Natural killer cell (primary cell): ENCODE results near the gene AOPEP. TPM values are rescaled to one million over a fixed set of nuclear protein-coding genes. Genes with fewer than 3 reads are reported as not detected.

Experiments
- ATAC-seq, 3 donors: fragments of 150-1000 bp in 2 of 3; fragments of 200-7000 bp in 1 of 3; cut with Tn5 transposase; 1 replicate in 1 of 3; 2 replicates in 2 of 3; pipeline ENCODE4 v1.10.0; 2021; ENCODE audit warnings: mild to moderate bottlenecking in 2 of 3, moderate library complexity in 2 of 3
- DNase-seq, 2 donors: peaks; one replicate each; pipeline versions ENCODE4 v3.0.0 to v3.0.0-alpha.2; 2013 to 2021; ENCODE audit warnings: mixed read lengths in 1 of 2
- H3K27ac ChIP-seq: one replicate; pipeline ENCODE4 v1.5.1; 2013; ENCODE audit warnings: mild to moderate bottlenecking, low read length
- H3K27me3 ChIP-seq: one replicate; pipeline ENCODE4 v1.6.1; 2013; ENCODE audit warnings: low read length; ENCODE audit not compliant: control insufficient read depth, insufficient read depth
- H3K36me3 ChIP-seq: one replicate; pipeline ENCODE4 v1.6.1; 2013; ENCODE audit warnings: low read length; ENCODE audit not compliant: control insufficient read depth, insufficient read depth
- H3K4me1 ChIP-seq: one replicate; pipeline ENCODE4 v1.6.1; 2013; ENCODE audit warnings: low read length; ENCODE audit not compliant: control insufficient read depth, insufficient read depth
- H3K4me3 ChIP-seq: one replicate; pipeline ENCODE4 v1.5.1; 2013; ENCODE audit warnings: low read length
- H3K9me3 ChIP-seq: one replicate; pipeline ENCODE4 v1.6.1; 2013; ENCODE audit warnings: low read length; ENCODE audit not compliant: control insufficient read depth, insufficient read depth
- H3K27ac Mint-ChIP-seq, 2 donors: one replicate each; pipeline ENCODE4 v1.8.0; 2022; ENCODE audit warnings: mild to moderate bottlenecking in 2 of 2, mixed read lengths in 2 of 2, moderate library complexity in 1 of 2
- H3K27me3 Mint-ChIP-seq, 2 donors: one replicate each; pipeline ENCODE4 v1.8.0; 2022; ENCODE audit warnings: low read depth in 2 of 2, mixed read lengths in 2 of 2
- H3K36me3 Mint-ChIP-seq: one replicate; pipeline ENCODE4 v1.8.0; 2022; ENCODE audit warnings: mixed read lengths
- H3K4me1 Mint-ChIP-seq, 2 donors: one replicate each; pipeline ENCODE4 v1.8.0; 2022; ENCODE audit warnings: mixed read lengths in 2 of 2
- H3K4me3 Mint-ChIP-seq: one replicate; pipeline ENCODE4 v1.8.0; 2022; ENCODE audit warnings: mild to moderate bottlenecking, moderate library complexity, mixed read lengths
- H3K9me3 Mint-ChIP-seq, 2 donors: one replicate each; pipeline ENCODE4 v1.8.0; 2022; ENCODE audit warnings: mixed read lengths in 2 of 2
- WGBS: methylation state at CpG from one replicate; pipeline ENCODE4 v1.1.7; 2013; ENCODE audit warnings: missing lambda C conversion rate; ENCODE audit not compliant: insufficient coverage; 5-methylcytosine and 5-hydroxymethylcytosine counted together
- intact Hi-C: fragments of 100-400 bp; cut with micrococcal nuclease; formaldehyde crosslinking; loops from one replicate; pipeline ENCODE4 v1.14.2; 2022
- total RNA-seq, 4 donors: library from RNA; stranded (reverse); fragments of 120-200 nt in 1 of 4; gene quantifications; one replicate each; pipeline versions ENCODE4 v1.2.3 to v1.2.4, GENCODE V29; 2013 to 2022
- TF ChIP-seq, protein P1 (sequence below): fragments of 200-600 bp; IDR thresholded peaks from one replicate; pipeline ENCODE4 v1.8.0; 2022; ENCODE audit warnings: antibody characterized with exemption

The AOPEP gene
- total RNA-seq, 3 donors from 2014 or later (not counting 1 experiment from before 2014, with no cell fraction given), result 20.1 to 22.6 (median 20.6) TPM

DNA sequence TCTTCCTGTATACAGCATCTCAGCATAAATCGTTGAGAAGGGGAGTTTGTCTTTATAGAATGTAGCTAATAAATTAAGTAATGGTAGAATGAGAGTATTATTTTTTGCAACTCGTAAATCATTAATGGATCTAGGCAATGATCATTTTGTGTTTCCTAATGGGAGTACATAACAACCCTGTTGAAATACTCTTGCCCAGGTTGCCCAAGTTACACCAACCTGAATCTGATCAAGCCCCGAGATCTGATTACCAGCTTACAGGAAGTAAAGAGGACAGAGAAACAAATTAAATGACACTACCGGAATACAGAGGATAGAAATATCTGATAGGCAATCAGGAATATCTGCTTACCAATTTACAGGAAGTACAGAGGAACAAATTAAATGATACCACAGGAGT, 107.3 kb downstream of the AOPEP start:
- Histone ChIP-seq H3K27me3 (no peaks in the 10 kb centered on the region), H3K36me3 (no peaks in the 10 kb centered on the region), H3K9me3 (no peaks in the 10 kb centered on the region), H3K4me3 (no peak overlapping the region), H3K27ac (no peak overlapping the region), H3K4me1 (no peaks in the 10 kb centered on the region)
- Mint-ChIP-seq H3K27me3 (no peaks in the 10 kb centered on the region), H3K27ac (no peak overlapping the region), H3K4me1 (peaks cover 22 to 24% of the 10 kb centered on the region in 2 donors), H3K9me3 (peaks cover 3 to 6% of the 10 kb centered on the region in 2 donors), H3K4me3 (no peak overlapping the region), H3K36me3 (no peaks in the 10 kb centered on the region)
- DNase-seq (no peak), ATAC-seq (no peak)
- intact Hi-C loops, result no loop called here
- TF ChIP-seq, protein P1, sequence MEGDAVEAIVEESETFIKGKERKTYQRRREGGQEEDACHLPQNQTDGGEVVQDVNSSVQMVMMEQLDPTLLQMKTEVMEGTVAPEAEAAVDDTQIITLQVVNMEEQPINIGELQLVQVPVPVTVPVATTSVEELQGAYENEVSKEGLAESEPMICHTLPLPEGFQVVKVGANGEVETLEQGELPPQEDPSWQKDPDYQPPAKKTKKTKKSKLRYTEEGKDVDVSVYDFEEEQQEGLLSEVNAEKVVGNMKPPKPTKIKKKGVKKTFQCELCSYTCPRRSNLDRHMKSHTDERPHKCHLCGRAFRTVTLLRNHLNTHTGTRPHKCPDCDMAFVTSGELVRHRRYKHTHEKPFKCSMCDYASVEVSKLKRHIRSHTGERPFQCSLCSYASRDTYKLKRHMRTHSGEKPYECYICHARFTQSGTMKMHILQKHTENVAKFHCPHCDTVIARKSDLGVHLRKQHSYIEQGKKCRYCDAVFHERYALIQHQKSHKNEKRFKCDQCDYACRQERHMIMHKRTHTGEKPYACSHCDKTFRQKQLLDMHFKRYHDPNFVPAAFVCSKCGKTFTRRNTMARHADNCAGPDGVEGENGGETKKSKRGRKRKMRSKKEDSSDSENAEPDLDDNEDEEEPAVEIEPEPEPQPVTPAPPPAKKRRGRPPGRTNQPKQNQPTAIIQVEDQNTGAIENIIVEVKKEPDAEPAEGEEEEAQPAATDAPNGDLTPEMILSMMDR, result no peak
- WGBS, result 100% methylated on average over 4 of the region's 4 CpGs

DNA sequence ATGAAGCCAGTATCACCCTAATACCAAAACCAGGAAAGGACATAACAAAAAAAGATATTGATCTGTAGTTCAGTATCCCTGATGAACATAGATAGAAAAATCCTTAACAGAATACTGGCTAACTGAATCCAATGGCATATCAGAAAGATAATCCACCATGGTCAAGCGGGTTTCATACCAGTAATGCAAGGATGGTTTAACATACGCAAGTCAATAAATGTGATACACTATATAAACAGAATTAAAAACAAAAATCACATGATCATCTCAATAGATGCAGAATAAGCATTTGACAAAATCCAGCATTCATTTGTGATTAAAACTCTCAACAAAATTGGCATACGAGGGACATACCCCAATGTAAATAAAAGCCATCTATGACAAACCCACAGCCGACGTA, 110.9 kb downstream of the AOPEP start:
- Mint-ChIP-seq H3K4me3 (no peak overlapping the region), H3K9me3 (peaks cover 5 to 13% of the 10 kb centered on the region in 2 donors), H3K36me3 (peaks cover 12% of the 10 kb centered on the region), H3K27ac (peak overlapping the region in 1 of 2 donors; percentile 49), H3K4me1 (peaks cover 13 to 14% of the 10 kb centered on the region in 2 donors), H3K27me3 (no peaks in the 10 kb centered on the region)
- intact Hi-C loops, result loop anchor here (5.0 kb wide), 1 partner anchor 35 kb away; no protein-coding TSS in a partner anchor
- WGBS, result 70% methylated on average over 4 of the region's 5 CpGs
- Histone ChIP-seq H3K27ac (no peak overlapping the region), H3K36me3 (no peaks in the 10 kb centered on the region), H3K4me1 (no peaks in the 10 kb centered on the region), H3K27me3 (no peaks in the 10 kb centered on the region), H3K9me3 (no peaks in the 10 kb centered on the region), H3K4me3 (no peak overlapping the region)
- ATAC-seq, result no peak
- no peak for DNase-seq
- TF ChIP-seq, protein P1, result no peak

DNA sequence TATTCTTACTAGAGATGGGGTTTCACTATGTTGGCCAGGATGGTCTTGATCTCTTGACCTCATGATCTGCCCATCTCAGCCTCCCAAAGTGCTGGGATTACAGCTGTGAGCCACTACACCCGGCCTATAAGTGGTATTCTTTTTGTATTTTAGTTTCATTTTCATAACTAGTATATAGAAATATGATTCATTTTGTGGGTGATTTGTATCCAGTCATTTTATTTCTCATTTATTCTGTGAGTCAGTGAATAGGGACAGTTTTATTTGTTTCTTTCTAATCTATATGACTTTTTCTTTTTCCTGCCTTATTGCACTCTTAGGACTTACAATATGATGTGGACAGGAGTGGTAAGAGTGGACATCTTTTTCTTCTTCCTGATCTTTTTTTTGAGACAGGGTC, 112.9 kb downstream of the AOPEP start:
- no peak overlapping the region for H3K4me3 ChIP-seq
- H3K9me3 ChIP-seq, result no peaks in the 10 kb centered on the region
- peak; percentile 61 to 92 (median 63) for ATAC-seq
- H3K36me3 Mint-ChIP-seq, result peaks cover 12% of the 10 kb centered on the region
- peak overlapping the region; percentile 50 to 80 for H3K27ac Mint-ChIP-seq
- H3K27me3 Mint-ChIP-seq, result no peaks in the 10 kb centered on the region
- no peaks in the 10 kb centered on the region for H3K36me3 ChIP-seq
- no peak overlapping the region for H3K27ac ChIP-seq
- H3K27me3 ChIP-seq, result no peaks in the 10 kb centered on the region
- intact Hi-C loops, result loop anchor here (5.0 kb wide), 1 partner anchor 33 kb away; no protein-coding TSS in a partner anchor
- peaks cover 20 to 21% of the 10 kb centered on the region in 2 donors for H3K4me1 Mint-ChIP-seq
- peak overlapping the region; percentile 10 for H3K4me3 Mint-ChIP-seq
- no peak for DNase-seq
- no peaks in the 10 kb centered on the region for H3K4me1 ChIP-seq
- no CpG with 5 or more reads among the region's 1 CpG for WGBS
- TF ChIP-seq, protein P1, result no peak
- H3K9me3 Mint-ChIP-seq, result peaks cover 5 to 13% of the 10 kb centered on the region in 2 donors

DNA sequence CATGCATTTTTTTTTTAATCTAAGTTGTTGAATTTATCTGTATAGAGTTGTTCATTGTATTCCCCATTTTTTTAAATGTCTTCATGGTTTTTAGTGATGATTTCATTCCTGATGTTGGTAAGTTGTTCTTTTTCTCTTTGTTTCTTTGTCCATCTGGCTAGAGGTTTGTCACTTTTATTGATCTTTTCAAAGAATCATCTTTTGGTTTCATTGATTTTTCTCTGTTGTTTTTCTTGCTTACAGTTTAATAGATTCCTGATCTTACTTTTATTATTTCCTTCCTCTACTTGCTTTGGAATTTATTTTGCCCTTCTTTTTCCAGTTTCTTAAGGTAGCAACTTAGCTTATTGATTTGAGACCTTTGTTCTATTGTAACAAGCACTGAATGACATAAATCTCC, 114.2 kb downstream of the AOPEP start:
- Histone ChIP-seq H3K9me3 (no peaks in the 10 kb centered on the region), H3K36me3 (no peaks in the 10 kb centered on the region), H3K27ac (no peak overlapping the region), H3K27me3 (no peaks in the 10 kb centered on the region), H3K4me3 (no peak overlapping the region), H3K4me1 (no peaks in the 10 kb centered on the region)
- Mint-ChIP-seq H3K4me3 (no peak overlapping the region), H3K27me3 (no peaks in the 10 kb centered on the region), H3K4me1 (peaks cover 20 to 26% of the 10 kb centered on the region in 2 donors), H3K27ac (peak overlapping the region; percentile 50 to 80), H3K36me3 (peaks cover 12% of the 10 kb centered on the region), H3K9me3 (peaks cover 5 to 13% of the 10 kb centered on the region in 2 donors)
- no peak for ATAC-seq
- no peak for DNase-seq
- TF ChIP-seq, protein P1, result no peak
- intact Hi-C loops, result no loop called here
